GM10847 (cell line): ENCODE results near the gene EHD4.

Experiments
- POLR2A ChIP-seq: IDR thresholded peaks from 2 replicates; pipeline ENCODE4 v1.6.1; 2011; ENCODE audit not compliant: insufficient read length; ENCODE audit errors: extremely low read depth

Gene EHD4

DNA sequence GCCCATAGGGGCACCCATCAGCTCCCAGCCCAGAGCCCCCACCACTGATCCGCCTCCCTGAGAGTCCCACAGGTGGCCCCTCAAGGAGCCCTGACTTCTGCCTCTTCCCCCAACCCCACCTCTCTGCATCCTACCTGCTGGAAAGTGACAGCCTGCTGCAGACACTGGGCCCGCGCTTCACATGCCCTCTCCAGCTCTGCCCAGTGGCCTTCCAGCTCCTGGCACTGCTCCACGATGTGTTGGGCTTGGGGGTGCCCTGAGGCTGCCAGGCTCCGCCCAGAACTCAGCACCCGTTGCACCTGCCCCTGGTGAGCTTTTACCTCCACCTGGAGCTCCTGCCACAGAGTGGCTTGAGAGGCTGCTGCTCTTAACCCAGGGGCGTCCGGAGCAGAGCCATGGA, 98.6 kb downstream of the EHD4 start:
- TF ChIP-seq POLR2A = no peak

DNA sequence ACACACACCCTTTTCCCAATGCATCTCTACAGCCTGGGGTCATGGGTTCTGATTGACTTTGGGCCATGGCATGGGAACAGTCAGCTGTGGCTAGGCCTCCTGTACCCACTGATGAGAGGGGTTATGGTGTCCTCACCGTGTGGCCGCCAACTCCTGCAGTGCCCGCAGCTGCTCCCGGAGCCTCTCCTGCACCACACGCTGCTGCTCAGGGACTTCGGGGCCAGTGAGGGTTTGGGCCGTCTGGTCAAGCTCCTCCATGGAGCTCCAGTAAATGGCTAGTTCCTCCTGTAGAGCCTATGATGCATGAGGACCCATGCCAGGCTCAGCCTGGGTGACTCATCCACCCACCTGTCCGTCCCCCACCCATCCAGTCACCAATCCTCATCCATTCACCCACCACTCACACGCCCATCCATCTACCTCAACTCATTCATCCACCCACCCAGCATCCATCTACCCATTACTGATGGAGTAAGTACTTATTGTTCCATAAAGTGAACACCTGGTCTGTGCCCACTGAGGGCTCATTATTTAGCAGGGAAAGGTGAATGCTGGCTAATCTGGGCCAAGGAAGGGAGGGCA, 100.1 kb downstream of the EHD4 start:
- TF ChIP-seq POLR2A = no peak

DNA sequence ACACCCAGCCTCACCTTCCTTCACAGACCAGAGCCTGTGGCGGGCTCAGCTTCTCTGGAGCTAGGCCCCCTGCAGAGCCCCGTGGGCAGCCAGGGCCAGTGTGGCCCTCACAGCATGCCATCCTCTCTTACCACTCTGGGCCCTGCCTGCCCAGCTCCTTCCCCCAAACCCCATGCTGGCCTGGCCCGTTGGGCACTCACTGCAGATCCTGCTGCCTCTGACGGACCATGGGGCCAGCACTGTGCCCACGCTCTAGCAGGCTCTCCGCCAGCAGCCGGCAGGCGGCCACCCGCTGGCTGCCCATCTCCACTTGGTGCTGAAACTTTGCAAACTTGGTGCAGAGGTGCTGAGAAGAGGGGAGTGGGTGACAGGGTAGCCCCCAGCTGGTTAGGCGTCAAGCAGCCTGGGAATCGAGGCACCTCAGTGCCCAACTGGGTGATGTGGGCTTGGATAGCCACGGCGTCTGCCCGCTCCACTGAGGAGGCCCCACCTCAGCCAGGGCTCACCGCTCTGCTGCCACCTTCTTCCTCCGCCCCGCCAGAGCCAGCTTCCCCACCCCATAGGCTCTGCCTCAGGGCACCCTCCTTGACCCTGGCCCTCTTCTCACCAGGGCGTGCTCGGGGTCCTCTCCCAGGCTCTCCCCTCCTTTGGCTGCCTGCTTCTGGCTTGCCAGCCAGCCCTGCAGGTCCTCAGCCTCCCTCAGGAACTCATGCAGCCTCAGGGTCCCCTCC, 101.0 kb downstream of the EHD4 start:
- TF ChIP-seq POLR2A = no peak

DNA sequence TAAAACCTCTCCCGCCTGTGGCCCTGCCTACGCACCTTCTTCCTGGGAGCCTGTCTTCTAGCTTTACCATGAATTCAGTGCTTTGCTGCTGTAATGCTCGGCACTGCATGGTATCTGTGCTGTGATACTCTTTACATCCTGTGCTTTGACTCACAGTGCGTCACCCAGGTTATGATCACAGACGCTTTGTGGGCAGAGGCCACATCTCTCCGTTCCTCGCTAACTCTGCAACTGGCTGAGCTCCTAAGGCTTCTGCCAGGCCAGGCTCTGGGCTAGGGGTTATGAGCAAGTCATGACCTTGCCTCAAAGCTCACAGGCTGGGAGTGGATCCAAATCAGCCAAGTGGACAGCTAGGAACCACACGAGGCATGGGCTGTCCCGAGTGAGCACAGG, 101.7 kb downstream of the EHD4 start:
- no peak for TF ChIP-seq POLR2A

DNA sequence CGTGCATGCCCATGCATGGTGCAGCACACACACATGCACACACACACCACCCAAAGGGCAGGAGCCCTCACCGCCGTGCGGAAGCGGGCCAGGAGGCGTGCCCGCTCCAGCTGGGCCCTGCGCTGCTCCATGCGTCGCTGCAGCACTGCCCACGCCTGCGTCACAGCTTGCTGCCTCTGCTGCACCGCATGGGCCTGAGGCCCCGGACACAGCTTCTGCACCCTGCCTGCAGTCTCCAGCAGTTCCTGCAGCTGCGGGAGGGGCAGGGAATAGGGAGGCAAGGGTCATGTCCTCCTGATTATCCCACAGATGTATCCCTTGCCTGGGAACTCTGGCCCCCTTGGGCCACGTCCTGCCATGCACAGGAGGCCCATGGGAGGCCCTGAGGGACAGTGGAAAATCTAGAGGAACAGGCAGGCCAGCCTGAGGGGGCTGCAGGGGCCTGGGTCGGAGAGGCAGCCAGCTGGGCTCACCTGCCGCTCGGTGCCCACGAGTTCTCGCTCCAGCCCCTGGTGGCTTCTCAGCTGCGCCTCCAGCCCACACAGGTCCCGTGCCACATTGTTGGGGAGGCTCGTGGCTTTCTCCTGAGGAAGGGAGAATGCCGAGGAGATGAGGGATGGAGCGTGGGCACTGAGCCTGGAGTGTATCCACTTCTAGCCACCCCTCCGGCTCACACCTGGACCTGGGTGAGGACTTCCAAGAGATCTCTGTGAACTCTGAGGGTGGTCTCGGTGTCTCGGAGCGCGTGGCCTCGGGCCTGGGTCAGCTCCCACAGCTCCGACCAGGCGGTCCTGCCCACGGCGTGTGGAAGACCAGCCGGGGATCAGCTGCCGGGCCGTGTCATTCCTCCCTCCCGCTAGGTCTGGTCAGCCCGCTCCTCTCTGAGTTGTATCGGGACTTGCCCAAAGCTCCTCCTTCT, 102.3 kb downstream of the EHD4 start:
- no peak for TF ChIP-seq POLR2A

DNA sequence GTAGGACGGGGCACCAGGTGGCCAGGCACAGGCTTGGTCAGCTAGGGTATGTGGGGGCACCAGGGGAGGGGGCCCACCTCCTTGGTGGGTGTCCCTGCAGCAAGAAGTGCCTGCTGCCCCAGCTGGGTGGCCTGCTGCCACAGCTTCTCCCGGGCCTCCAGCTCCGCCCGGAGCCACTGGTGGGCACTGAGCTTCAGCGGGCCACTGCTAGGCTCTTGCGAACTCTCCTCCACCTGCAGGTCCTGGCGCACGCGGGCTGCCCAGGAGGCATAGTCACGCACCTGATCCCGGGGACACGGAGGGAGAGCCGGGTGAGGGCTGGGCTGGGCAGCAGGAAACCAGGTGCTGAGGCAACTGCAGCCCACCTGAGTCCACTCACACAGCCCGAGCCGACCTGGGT, 104.0 kb downstream of the EHD4 start:
- no peak for TF ChIP-seq POLR2A

DNA sequence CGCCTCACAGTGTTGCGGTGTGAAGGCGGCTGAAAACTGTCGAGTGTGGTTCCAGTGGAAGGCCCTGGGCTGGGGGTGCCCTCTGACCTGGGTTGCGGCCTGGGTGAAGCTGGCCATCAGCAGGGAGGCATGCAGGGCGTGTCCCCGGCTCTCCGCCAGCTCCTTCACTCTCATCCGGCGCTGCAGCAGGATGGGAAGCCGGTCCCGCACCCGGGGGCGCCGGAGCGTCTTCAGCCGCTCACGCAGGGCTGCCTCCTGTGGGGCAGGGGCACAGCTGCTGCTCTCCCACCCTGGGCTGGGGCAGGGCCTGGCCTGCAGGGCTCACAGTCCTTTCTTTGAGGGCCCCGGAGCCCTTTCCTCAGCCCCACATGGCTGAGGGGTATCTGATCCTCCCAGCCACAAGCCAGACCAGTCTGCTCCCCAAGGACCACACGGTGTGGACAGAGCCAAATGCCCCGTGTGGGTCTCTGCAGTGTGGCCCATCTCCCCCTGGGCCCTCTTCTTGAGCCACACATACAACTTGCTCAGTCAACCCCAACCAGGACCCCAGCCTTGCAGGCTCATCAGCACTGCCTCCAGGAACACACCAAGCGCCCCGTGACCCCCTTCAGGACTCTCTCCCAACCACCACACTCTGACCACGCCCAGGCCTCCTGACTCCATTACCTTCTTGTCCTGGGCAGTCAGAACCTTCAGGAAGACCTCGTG, 105.3 kb downstream of the EHD4 start:
- no peak for TF ChIP-seq POLR2A

DNA sequence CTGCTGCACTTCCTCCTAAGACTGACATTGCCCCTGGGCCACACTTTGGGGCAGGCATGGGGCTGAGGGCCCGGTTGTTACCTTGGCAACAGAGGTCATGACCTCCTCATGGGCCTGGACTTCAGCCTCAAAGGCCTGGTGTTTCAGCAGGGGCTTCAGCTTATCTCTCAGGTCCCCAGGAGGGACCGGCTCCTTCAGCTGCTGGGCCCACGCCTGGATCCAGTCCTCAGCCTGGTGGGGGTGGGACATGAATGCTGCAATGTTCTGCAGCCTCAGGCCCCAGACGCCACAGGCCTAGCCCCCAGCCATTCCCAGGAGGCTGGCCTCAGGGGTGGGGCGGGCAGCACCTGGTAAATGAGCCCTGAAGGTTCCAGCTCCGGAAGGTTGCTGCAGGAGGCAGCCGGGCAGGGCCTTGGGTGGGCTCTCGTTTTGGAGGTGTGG, 106.1 kb downstream of the EHD4 start:
- no peak for TF ChIP-seq POLR2A

DNA sequence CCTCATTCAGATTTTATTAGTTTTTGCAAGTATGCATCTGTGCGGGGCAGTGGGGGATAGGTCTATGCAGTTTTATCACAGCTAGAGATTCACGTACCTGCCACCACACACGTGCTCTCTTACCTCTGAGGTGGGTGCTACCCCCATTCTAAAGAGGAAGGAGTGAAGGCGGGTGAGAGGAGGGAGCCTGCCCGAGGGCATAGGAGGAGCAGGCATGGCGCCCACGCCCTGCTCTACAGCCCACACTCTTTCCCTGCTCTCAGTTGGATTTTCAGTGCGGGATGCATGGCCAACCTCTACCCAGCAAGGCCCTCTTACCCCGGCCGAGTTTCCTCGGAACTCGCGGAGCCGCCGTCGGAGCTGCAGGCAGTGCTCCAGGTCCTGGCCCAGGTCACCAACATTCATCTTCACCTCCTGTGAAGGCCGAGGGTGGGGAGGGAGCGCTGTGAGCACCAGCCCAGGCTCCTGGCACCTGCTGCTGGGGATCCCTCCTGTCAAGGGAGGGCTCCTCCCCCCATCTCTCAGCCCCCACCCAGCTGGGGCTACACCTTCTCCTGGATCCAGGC, 106.8 kb downstream of the EHD4 start:
- TF ChIP-seq POLR2A = no peak

DNA sequence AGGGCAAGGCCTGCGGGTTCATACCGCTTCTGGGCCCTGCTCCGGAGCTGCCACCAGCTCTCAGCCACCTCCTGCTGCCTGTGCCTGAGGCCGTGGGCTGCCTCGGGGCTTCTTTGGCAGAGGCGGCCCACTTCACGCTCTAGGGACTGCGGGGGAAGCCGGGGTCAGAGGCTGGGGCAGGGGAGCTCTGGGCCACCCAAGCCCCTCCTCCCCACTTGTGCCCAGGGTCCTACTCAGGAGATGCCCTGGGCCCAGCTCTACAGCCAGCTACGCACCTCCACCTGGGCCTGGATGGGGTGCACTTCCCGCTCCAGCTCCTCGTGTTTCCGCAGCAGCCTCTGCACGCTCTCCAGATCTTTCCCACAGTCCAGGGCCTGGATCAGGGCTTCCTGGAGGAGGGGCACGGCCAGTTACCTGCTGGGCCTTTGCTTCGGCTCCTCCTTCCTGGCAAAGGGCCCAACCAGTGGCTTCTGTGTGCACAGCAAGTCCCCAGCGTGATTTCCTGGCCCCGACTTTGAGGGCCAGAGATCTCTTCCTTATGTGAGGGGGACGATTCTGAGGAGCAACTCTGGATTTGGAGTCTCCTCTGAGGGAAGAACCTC, 109.7 kb downstream of the EHD4 start:
- TF ChIP-seq POLR2A = no peak

DNA sequence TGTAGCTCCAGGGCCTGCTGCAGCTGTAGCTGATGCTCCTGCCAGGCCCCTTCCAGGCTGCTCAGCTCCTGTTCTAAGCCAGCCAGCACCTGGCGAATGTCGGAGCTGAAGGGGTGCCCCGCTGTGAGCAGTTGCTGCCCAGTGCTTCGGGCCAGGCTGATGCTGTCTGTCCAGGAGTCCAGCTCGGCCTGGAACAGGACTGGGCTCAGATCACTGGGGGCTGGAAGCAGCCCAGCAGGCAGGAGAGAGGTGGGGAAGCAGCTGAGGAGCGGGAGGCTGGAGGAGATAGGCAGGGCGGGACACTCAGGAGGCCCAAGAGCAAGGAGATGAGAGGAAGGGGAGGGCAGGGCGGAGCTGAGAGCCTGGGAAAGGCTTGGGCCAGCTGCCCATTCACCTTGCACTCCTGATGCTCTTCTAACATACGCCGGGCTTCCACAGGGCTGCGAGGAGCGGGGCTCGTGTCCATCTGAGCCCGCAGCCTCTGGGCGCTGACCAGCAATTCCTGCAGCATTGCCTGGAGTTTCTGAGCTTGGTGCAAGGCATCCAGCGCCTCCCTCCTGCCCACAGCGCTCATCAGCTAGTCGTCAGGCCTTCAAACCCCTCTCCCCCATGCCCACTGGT, 110.5 kb downstream of the EHD4 start:
- no peak for TF ChIP-seq POLR2A

DNA sequence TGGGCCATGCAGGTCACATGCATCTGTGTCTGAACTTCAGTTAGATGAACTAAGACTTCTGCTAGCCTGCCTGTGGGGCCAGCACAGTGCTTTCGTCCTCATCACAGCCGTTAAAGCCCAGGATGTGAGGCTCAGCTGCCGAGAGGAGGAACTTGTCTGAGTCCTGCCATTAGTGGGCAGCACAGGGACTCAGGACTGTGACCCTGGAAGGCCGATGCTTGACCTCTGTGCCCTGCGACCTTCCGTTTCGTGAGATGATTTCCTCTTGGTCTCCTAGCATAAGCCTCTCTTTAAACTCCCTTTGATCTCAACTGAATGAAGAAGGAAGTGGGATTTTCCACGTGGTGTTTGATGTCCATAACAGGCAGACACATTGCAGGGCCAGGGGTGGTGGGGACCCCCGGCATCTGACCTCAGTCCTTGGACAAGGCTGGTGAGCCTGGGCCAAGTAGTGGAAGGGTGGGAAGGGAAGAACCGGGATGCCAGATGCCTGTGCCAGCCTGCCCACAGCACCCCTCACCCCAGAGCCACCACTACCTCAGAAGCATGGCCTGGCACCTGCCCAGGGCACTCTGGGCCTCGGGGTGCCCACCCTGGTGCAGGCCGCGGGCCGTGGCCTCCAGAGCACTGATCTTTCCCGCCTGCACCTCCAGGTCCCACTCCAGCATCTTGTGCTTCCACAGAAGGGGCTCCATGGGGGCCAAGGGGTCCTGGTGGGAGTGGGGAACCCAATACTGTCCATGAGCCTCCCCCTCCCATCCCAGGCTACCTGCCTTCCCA, 112.1 kb downstream of the EHD4 start:
- no peak for TF ChIP-seq POLR2A

DNA sequence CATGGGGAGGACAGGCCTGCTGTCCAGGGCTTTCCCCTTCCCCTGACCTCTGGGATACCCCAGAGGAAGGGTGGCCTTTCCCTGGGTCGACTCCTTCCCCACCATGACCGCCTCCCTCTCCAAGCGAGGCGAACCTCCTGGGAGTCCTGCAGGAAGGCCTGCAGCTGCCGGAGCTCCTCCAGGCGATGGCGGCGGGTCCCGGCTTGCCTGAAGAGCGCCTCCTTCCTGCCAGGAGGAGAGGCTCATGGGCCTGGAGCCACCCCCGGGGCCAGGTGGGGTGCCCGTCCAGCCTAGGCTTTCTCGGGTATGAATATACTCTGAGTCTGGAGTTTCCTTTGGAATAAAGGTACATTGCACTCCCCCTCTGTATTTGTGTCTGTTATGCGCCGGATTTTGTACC, 113.6 kb downstream of the EHD4 start:
- no peak for TF ChIP-seq POLR2A
